ENCODE data around the gene ADM.

Gene ADM

DNA sequence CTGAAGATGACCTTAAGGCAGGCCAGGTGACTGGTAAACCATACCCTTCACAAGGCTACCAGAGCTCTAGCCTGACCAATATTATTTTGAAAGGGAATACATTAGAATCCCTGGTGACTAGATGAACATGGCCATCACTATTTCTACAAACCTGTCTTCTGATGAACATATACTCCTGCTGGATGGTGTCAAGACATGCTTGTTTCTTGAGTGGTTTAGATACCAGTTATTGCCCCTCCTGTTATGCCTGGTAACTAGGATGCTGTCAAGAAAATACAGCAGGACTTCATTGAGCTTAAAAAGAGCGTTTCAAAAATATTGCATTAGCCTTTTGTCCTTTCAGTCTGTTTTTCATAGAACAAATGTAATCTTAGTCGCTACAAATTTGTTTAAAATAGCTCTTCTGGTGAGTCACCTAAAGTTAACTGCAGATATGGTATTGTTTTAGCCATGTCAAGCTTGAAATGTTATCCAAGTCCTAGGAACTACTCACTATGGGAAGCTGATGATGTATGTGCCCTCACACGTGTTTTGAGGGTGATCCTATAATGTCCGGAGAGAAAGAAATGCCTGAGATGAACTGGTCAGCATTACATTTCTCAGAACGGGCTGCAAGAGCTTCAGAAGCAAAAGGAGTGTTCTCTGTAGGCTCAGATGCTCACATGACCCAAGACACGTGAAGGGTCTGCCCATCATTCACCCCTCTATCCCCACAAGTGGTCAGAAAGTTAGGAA lies 20.6 kb downstream of the ADM start:
- POLR2A ChIA-PET (ENCODE audit: low non-redundant PET), result no interaction called here
- CTCF ChIA-PET, result interaction anchor here (0.6 to 1.2 kb wide), 4 partner anchors 41 to 746 kb away, joined by 3 to 4 read pairs (median 4); no protein-coding TSS in a partner anchor
- DNase-seq (ENCODE audit: low spot score), result no peak
- no peak overlapping the region for H3K27ac ChIP-seq
- TF ChIP-seq, protein P1, sequence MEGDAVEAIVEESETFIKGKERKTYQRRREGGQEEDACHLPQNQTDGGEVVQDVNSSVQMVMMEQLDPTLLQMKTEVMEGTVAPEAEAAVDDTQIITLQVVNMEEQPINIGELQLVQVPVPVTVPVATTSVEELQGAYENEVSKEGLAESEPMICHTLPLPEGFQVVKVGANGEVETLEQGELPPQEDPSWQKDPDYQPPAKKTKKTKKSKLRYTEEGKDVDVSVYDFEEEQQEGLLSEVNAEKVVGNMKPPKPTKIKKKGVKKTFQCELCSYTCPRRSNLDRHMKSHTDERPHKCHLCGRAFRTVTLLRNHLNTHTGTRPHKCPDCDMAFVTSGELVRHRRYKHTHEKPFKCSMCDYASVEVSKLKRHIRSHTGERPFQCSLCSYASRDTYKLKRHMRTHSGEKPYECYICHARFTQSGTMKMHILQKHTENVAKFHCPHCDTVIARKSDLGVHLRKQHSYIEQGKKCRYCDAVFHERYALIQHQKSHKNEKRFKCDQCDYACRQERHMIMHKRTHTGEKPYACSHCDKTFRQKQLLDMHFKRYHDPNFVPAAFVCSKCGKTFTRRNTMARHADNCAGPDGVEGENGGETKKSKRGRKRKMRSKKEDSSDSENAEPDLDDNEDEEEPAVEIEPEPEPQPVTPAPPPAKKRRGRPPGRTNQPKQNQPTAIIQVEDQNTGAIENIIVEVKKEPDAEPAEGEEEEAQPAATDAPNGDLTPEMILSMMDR (conservative IDR thresholded peaks at IDR 0.05; ENCODE audit: low read depth), result no peak

DNA sequence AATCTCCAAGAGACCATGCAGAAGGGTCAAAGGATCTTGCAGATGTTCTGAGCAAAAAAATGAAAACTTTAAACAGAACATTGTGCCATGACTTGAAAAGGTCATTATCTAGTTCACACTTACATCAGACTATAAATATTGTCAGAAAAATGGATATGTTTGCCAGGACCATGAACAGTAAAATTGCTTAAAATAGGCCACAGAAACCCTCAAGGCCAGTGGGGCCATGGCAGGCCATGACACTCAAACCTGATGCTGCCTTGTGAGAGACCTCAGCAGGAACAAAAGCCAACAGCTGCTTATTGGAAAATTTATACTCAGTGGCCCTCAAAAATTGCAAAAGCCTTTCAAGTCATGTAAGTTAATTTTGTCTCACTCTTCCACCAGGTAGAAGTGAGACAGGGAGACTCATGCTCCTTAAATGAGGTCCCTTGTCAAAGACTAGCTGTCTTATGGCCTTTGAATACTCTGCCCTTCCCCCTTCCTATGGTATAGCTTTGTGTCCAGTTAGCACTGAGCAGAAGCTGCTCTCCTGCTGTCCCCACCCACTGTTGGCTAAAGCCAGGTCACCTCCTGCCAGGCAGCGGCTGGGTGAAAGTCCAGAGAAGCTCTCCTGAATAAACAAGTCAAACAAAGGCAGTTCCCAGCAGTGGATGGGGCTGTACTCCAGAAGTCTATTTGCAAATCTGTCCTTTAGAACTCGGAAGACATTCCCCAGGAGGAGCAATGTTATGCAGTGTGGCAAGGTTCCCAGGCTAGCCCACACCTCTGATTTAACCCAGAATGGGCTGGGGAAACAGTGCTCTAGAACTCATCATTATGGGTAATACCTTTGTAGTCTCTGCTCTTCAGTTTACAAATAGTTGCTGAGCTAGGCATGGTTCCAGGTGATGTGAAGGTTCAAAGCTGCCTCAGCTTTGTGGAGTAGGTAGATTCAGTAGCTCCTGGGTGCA lies 21.4 kb downstream of the ADM start:
- CTCF ChIA-PET, result interaction anchor here (0.6 to 1.2 kb wide), 3 partner anchors 40 to 579 kb away, joined by 3 to 4 read pairs (median 4); no protein-coding TSS in a partner anchor
- POLR2A ChIA-PET (ENCODE audit: low non-redundant PET), result no interaction called here
- H3K27ac ChIP-seq, result no peak overlapping the region
- DNase-seq (ENCODE audit: low spot score), result no peak
- TF ChIP-seq, protein P1 (conservative IDR thresholded peaks at IDR 0.05; ENCODE audit: low read depth), result no peak

DNA sequence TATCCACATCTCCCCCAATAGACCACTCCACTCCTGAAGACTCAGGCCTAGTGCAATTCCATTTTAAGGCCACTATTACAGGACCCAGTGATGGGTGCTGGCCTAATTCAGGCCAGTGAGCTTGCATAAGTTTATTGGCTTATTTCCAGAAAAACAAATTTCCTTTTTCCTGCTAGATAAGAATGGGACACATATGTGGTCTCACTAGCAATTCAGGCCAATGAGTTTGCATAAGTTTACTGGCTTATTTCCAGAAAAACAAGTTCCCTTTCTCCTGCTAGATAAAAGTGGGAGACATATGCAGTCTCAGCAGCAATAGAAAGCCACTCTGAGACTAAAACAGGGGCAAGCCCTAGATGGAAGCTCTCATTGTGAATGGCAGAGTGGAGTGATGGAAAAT lies 22.4 kb downstream of the ADM start:
- CTCF ChIA-PET, result interaction anchor here (0.6 kb wide), 1 partner anchor 24 kb away, joined by 3 read pairs; no protein-coding TSS in a partner anchor
- TF ChIP-seq, protein P1 (conservative IDR thresholded peaks at IDR 0.05; ENCODE audit: low read depth), result no peak
- H3K27ac ChIP-seq, result no peak overlapping the region
- POLR2A ChIA-PET (ENCODE audit: low non-redundant PET), result no interaction called here
- no peak for DNase-seq (ENCODE audit: low spot score)

DNA sequence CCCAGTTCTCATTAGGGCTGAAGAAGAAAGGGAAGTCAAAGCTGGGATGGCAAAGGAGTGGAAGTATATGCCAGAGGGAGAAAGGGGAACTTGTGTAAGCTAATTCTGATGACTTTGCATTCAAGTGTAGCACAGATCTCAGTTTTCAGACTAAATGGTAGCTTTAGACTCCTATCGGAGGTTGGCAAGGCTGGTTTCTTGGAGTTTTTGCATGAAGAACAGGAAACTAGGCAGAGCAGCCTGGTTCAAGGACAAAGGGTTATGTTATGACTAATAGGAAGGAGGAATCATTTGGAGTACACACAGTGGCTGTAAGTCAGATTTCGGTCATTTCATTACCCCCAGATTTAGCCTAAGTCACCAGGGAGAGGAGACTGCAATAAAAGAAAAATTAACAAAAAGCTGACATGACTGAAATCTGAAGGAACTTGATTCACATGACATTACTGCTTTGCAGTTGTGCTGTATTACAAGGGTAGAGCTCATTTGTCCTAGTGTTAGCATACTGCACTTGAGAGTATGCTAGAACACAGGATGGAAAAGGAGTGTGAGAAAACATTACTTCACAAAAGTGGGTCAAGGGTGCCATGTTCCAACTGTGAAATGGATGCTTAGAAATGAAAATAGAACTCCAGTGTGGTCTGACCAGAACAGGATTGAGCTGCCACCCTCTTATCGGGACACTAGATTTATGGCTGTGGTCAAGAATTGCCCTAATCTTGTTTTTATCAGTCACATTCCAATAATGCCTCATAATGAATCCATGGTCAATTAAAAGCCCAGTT lies 23.6 kb downstream of the ADM start:
- DNase-seq (ENCODE audit: low spot score), result no peak
- no peak overlapping the region for H3K27ac ChIP-seq
- TF ChIP-seq, protein P1 (conservative IDR thresholded peaks at IDR 0.05; ENCODE audit: low read depth), result no peak
- ChIA-PET CTCF (interaction anchor here (1.1 kb wide), 1 partner anchor 356 kb away, joined by 4 read pairs; no protein-coding TSS in a partner anchor), POLR2A (ENCODE audit: low non-redundant PET) (no interaction called here)

DNA sequence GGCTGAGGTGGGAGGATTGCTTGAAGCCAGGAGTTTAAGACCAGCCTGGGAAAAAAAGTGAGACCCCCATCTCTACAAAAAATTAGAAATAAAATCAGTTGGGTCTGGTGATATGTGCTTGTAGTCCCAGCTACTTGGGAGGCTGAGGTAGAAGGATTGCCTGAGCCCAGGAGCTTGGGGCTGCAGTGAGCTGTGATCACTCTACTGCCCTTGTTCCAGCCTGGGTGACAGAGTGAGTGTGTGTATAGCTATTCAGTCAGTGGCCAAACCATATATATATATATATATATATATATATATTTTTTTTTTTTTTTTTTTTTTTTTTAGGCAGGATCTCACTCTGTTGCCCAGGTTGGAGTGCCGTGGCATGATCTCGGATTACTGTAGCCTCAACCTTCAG lies 24.5 kb downstream of the ADM start:
- TF ChIP-seq, protein P1 (conservative IDR thresholded peaks at IDR 0.05; ENCODE audit: low read depth), result no peak
- ChIA-PET CTCF (interaction anchor here (1.1 kb wide), 1 partner anchor 357 kb away, joined by 4 read pairs; no protein-coding TSS in a partner anchor), POLR2A (ENCODE audit: low non-redundant PET) (interaction anchor here (0.5 kb wide), 1 partner anchor 125 kb away, joined by 4 read pairs; no protein-coding TSS in a partner anchor)
- no peak for DNase-seq (ENCODE audit: low spot score)
- no peak overlapping the region for H3K27ac ChIP-seq
